B cell (primary cell): ENCODE data around the gene SPOCK3.

Experiments used
- CTCF ChIP-seq: fragments of 200-600 bp; IDR thresholded peaks from one replicate; pipeline ENCODE4 v1.8.0; 2022; ENCODE audit warnings: antibody characterized with exemption, mild to moderate bottlenecking
- EZH2 ChIP-seq: IDR thresholded peaks from 2 replicates; pipeline ENCODE4 v1.6.1; 2012; ENCODE audit warnings: borderline replicate concordance, low read depth, mild to moderate bottlenecking, moderate library complexity, low read length; ENCODE audit not compliant: insufficient read depth, poor library complexity, severe bottlenecking

- TF ChIP-seq CTCF = no peak
- TF ChIP-seq EZH2 = no peak
Measured at GRCh38 chr4:166994686-166995085, 239.6 kb downstream of the SPOCK3 start.
